Vagina (tissue), 2 donors: ENCODE measurements around the gene SIGLEC7.

ENCODE experiments used
- POLR2A ChIP-seq, 2 donors: fragments of 450-650 bp; IDR thresholded peaks; one replicate each; pipeline ENCODE4 v1.6.1; 2017; ENCODE audit warnings: antibody characterized with exemption in 2 of 2, mild to moderate bottlenecking in 2 of 2, moderate library complexity in 2 of 2
- POLR2AphosphoS5 ChIP-seq, 2 donors: sonication (generic); formaldehyde crosslinking; IDR thresholded peaks; one replicate each; pipeline ENCODE4 v1.9.0; 2017; ENCODE audit warnings: antibody characterized with exemption in 2 of 2, mild to moderate bottlenecking in 2 of 2, low read depth in 1 of 2; ENCODE audit not compliant: insufficient read depth in 1 of 2
- TF ChIP-seq, protein P1 (sequence below), 3 experiments: fragments of 450-650 bp in 2 of 3; fragments of 200-600 bp in 1 of 3; sonication (generic) in 1 of 3; IDR thresholded peaks; one replicate each; pipeline ENCODE4 v1.5.1; 2017 to 2019; ENCODE audit warnings: antibody characterized with exemption in 3 of 3, mild to moderate bottlenecking in 2 of 3, moderate library complexity in 2 of 3

DNA sequence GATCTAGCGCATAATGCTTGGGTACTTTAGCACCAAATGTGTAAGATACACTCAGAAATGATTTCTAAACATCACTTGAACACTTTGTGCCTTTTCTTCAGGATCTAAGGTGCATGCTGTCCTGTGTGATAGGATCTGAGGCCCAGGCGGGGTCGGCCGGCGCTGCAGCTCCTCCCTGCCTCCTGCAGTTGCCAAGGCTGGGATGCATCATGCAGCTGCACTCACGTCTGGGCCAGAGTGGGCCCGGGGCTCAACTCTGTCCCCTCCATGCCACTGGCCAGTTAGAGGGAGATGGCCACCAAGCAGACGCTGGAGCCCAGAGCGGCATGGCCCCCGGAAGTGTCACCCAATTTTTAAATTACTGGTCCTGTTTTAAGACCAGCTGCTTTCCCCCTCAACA is 53.5 kb downstream of the SIGLEC7 start:
- TF ChIP-seq, protein P1, sequence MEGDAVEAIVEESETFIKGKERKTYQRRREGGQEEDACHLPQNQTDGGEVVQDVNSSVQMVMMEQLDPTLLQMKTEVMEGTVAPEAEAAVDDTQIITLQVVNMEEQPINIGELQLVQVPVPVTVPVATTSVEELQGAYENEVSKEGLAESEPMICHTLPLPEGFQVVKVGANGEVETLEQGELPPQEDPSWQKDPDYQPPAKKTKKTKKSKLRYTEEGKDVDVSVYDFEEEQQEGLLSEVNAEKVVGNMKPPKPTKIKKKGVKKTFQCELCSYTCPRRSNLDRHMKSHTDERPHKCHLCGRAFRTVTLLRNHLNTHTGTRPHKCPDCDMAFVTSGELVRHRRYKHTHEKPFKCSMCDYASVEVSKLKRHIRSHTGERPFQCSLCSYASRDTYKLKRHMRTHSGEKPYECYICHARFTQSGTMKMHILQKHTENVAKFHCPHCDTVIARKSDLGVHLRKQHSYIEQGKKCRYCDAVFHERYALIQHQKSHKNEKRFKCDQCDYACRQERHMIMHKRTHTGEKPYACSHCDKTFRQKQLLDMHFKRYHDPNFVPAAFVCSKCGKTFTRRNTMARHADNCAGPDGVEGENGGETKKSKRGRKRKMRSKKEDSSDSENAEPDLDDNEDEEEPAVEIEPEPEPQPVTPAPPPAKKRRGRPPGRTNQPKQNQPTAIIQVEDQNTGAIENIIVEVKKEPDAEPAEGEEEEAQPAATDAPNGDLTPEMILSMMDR (IDR thresholded peaks at IDR 0.05): no peak
- TF ChIP-seq POLR2AphosphoS5 (IDR thresholded peaks at IDR 0.05; ENCODE audit: insufficient read depth in 1 of 2, low read depth in 1 of 2): no peak
- TF ChIP-seq POLR2A (IDR thresholded peaks at IDR 0.05): no peak
